Measurements from ENCODE around the gene BTG2. TPM values are rescaled to one million over a fixed set of nuclear protein-coding genes. Genes with fewer than 3 reads are reported as not detected.

BTG2 gene
- total RNA-seq, 1 experiment from 2014 or later = 24.2 TPM

DNA sequence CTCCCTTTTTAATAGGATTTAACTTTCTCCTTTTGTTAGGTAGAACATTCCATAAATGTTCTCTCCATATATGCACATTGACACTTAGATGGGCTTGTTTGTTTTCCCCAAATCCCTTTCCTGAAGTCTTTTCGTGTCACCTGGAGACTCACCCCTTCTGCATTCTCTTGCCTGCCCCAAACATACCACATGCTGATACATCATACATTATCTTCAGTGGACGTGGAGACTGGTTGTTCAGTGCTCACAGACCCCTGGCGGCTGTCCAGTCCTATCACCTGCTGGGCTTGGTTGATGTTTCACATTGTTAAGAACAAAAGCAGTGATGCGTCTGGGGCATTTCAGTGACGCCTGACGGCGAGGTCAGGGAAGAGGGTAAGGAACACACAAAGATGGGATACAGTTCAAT, 23.4 kb downstream of the BTG2 start:
- ChIA-PET CTCF (interaction anchor here (1.5 kb wide), 1 partner anchor 8 kb away, joined by 4 read pairs; no protein-coding TSS in a partner anchor), RAD21 (ENCODE audit: low non-redundant PET in 1 of 2, low total read pairs in 2 of 2, uncharacterized antibody in 2 of 2, unreplicated experiment in 2 of 2) (no interaction called here), POLR2A (no interaction called here)
- Histone ChIP-seq H3K9me3 (ENCODE audit: control insufficient read depth in 1 of 2, insufficient read depth in 1 of 2, low read depth in 1 of 2, low read length in 2 of 2) (no peaks in the 10 kb centered on the region), H3K9me2 (ENCODE audit: insufficient read depth) (no peaks in the 10 kb centered on the region), H3K36me3 (ENCODE audit: control insufficient read depth in 1 of 2, insufficient read depth in 2 of 2, low read length in 2 of 2) (no peaks in the 10 kb centered on the region), H3K27ac (ENCODE audit: low read depth, low read length) (no peak overlapping the region), H2AFZ (ENCODE audit: low read depth, low read length, poor library complexity, severe bottlenecking) (peak overlapping the region; percentile 89), H3K79me2 (ENCODE audit: insufficient read depth, low read length) (no peaks in the 10 kb centered on the region), H3K4me1 (ENCODE audit: control insufficient read depth in 1 of 2, insufficient read depth in 2 of 2, low read length in 2 of 2) (peaks cover 11 to 18% of the 10 kb centered on the region in 2 experiments; a peak in 3 of 4 replicates), H3K27me3 (ENCODE audit: insufficient read depth, low read length) (no peaks in the 10 kb centered on the region; the same call in 1 of the 2 replicates), H3K4me2 (ENCODE audit: low read length) (no peak overlapping the region), H3K9ac (ENCODE audit: low read length) (no peak overlapping the region), H4K20me1 (ENCODE audit: insufficient read depth) (no peaks in the 10 kb centered on the region), H3K4me3 (replicated peaks in 1 of 2; ENCODE audit: low read depth in 1 of 2, low read length in 2 of 2) (no peak overlapping the region)
- ATAC-seq = no peak
- intact Hi-C loops (cut with micrococcal nuclease) = no loop called here
- DNase-seq (ENCODE audit: low read depth, low spot score) = no peak
- TF ChIP-seq ZFX (IDR thresholded peaks at IDR 0.05) (no peak), YY1 (IDR thresholded peaks at IDR 0.05; ENCODE audit: extremely low read depth, insufficient replicate concordance, low read depth, low read length) (no peak), EZH2 (IDR thresholded peaks at IDR 0.05) (no peak), SP1 (IDR thresholded peaks at IDR 0.05; ENCODE audit: low read depth) (no peak), CBX3 (IDR thresholded peaks at IDR 0.05; ENCODE audit: low read depth) (no peak)
- TF ChIP-seq, protein P1, sequence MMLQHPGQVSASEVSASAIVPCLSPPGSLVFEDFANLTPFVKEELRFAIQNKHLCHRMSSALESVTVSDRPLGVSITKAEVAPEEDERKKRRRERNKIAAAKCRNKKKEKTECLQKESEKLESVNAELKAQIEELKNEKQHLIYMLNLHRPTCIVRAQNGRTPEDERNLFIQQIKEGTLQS (IDR thresholded peaks at IDR 0.05) = no peak
- BruUV-seq (replicated peaks) = no TSS peak

DNA sequence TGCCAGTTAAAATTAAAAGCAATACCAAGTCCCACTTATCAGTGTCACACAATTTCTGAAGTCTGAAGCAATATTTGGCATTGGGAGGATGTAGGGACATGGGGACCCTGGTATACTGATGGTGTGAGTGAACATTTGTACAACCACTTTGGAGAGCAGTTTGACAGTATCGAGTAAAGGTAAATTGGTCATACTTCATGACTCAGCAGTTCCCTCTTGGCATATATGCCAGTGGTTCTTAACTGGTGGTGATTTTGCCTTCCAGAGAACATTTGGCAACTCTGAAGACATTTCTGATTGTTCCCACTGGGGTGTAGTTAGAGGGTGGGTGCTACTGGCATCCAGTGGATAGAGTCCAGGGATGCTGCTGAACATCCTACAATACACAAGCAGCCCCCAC, 25.9 kb downstream of the BTG2 start:
- Histone ChIP-seq H3K27ac (ENCODE audit: low read depth, low read length) (no peak overlapping the region), H4K20me1 (ENCODE audit: insufficient read depth) (no peaks in the 10 kb centered on the region), H3K4me3 (replicated peaks in 1 of 2; ENCODE audit: low read depth in 1 of 2, low read length in 2 of 2) (no peak overlapping the region), H3K27me3 (ENCODE audit: insufficient read depth, low read length) (no peaks in the 10 kb centered on the region), H3K79me2 (ENCODE audit: insufficient read depth, low read length) (no peaks in the 10 kb centered on the region), H3K36me3 (ENCODE audit: control insufficient read depth in 1 of 2, insufficient read depth in 2 of 2, low read length in 2 of 2) (no peaks in the 10 kb centered on the region), H3K4me2 (ENCODE audit: low read length) (no peak overlapping the region), H2AFZ (ENCODE audit: low read depth, low read length, poor library complexity, severe bottlenecking) (peak overlapping the region; percentile 4), H3K9me2 (ENCODE audit: insufficient read depth) (no peaks in the 10 kb centered on the region), H3K9me3 (ENCODE audit: control insufficient read depth in 1 of 2, insufficient read depth in 1 of 2, low read depth in 1 of 2, low read length in 2 of 2) (no peaks in the 10 kb centered on the region), H3K4me1 (ENCODE audit: control insufficient read depth in 1 of 2, insufficient read depth in 2 of 2, low read length in 2 of 2) (peaks cover 11 to 18% of the 10 kb centered on the region in 2 experiments; a peak in 3 of 4 replicates), H3K9ac (ENCODE audit: low read length) (no peak overlapping the region)
- POLR2A ChIA-PET = no interaction called here
- ATAC-seq (no peak), DNase-seq (ENCODE audit: low read depth, low spot score) (no peak)
- RAD21 ChIA-PET (ENCODE audit: low non-redundant PET in 1 of 2, low total read pairs in 2 of 2, uncharacterized antibody in 2 of 2, unreplicated experiment in 2 of 2) = no interaction called here
- CTCF ChIA-PET = no interaction called here
- no peak for TF ChIP-seq JUND (IDR thresholded peaks at IDR 0.05)
- TF ChIP-seq FOSL1 (IDR thresholded peaks at IDR 0.05; ENCODE audit: low read depth) = no peak
- no peak for TF ChIP-seq ZFX (IDR thresholded peaks at IDR 0.05)
- TF ChIP-seq POLR2A (IDR thresholded peaks at IDR 0.05; ENCODE audit: borderline replicate concordance, extremely low read depth, insufficient read depth, insufficient read length) = no peak
- no peak for TF ChIP-seq EZH2 (IDR thresholded peaks at IDR 0.05)
- TF ChIP-seq, protein P1 (IDR thresholded peaks at IDR 0.05) = no peak
- TF ChIP-seq SP1 (IDR thresholded peaks at IDR 0.05; ENCODE audit: low read depth) = no peak
- no peak for TF ChIP-seq CEBPB (IDR thresholded peaks at IDR 0.05; ENCODE audit: low read depth)
- TF ChIP-seq, protein P2, sequence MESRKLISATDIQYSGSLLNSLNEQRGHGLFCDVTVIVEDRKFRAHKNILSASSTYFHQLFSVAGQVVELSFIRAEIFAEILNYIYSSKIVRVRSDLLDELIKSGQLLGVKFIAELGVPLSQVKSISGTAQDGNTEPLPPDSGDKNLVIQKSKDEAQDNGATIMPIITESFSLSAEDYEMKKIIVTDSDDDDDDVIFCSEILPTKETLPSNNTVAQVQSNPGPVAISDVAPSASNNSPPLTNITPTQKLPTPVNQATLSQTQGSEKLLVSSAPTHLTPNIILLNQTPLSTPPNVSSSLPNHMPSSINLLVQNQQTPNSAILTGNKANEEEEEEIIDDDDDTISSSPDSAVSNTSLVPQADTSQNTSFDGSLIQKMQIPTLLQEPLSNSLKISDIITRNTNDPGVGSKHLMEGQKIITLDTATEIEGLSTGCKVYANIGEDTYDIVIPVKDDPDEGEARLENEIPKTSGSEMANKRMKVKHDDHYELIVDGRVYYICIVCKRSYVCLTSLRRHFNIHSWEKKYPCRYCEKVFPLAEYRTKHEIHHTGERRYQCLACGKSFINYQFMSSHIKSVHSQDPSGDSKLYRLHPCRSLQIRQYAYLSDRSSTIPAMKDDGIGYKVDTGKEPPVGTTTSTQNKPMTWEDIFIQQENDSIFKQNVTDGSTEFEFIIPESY (IDR thresholded peaks at IDR 0.05; ENCODE audit: extremely low read depth, insufficient replicate concordance, low read length) = no peak
- no peak for TF ChIP-seq EZH2phosphoT487 (IDR thresholded peaks at IDR 0.05; ENCODE audit: borderline replicate concordance)
- no peak for TF ChIP-seq ZNF274 (IDR thresholded peaks at IDR 0.05; ENCODE audit: low read depth, low read length)
- no peak for TF ChIP-seq TCF7L2 (IDR thresholded peaks at IDR 0.05; ENCODE audit: borderline replicate concordance, extremely low read depth, insufficient read depth, insufficient read length)
- TF ChIP-seq CBX3 (IDR thresholded peaks at IDR 0.05; ENCODE audit: low read depth) = no peak
- TF ChIP-seq POLR2AphosphoS5 (IDR thresholded peaks at IDR 0.05; ENCODE audit: low read depth, low read length) = no peak
- BruUV-seq (replicated peaks) = no TSS peak
- intact Hi-C loops (cut with micrococcal nuclease) = no loop called here
